Liver (tissue), 3 donors: ENCODE data around the gene USP35.
A peak's percentile ranks its signal among the peaks of the same experiment; 100 is the strongest.

Experiments
- CTCF ChIP-seq: fragments of 150-350 bp; IDR thresholded peaks from 2 replicates; pipeline ENCODE4 v1.5.1; 2017; ENCODE audit warnings: improper control_type of control experiment, low read depth, low read length; ENCODE audit not compliant: missing input control
- EGR1 ChIP-seq, 2 donors: IDR thresholded peaks; 2 replicates each; pipeline ENCODE4 v1.6.1; 2016 to 2018; ENCODE audit warnings: antibody characterized with exemption in 2 of 2, low read depth in 2 of 2
- FOXA1 ChIP-seq: IDR thresholded peaks from 2 replicates; pipeline ENCODE4 v1.6.1; 2016; ENCODE audit warnings: antibody characterized with exemption
- GABPA ChIP-seq, 2 donors: IDR thresholded peaks in 1 of 2; conservative IDR thresholded peaks in 1 of 2; 2 replicates each; pipeline ENCODE4 v1.6.1; 2016; ENCODE audit warnings: antibody characterized with exemption in 2 of 2, mild to moderate bottlenecking in 1 of 2, moderate library complexity in 1 of 2
- REST ChIP-seq: IDR thresholded peaks from 2 replicates; pipeline ENCODE4 v1.6.1; 2016; ENCODE audit warnings: antibody characterized with exemption, mild to moderate bottlenecking
- YY1 ChIP-seq: IDR thresholded peaks from 2 replicates; pipeline ENCODE4 v1.6.1; 2016; ENCODE audit warnings: antibody characterized with exemption, mild to moderate bottlenecking
- ZBTB33 ChIP-seq: IDR thresholded peaks from 2 replicates; pipeline ENCODE4 v1.6.1; 2016; ENCODE audit warnings: antibody characterized with exemption
- donor health status: healthy.
- donor health status: healthy.

- TF ChIP-seq CTCF (no peak), EGR1 (IDR thresholded peaks at IDR 0.05; ENCODE audit: low read depth in 2 of 2) (peak; percentile 81 to 98), REST (peak; percentile 88), YY1 (peak; percentile 93), FOXA1 (peak; percentile 100), ZBTB33 (peak; percentile 94), GABPA (IDR thresholded peaks at IDR 0.05 in 1 of 2, conservative IDR thresholded peaks at IDR 0.05 in 1 of 2) (peak in 1 of 2 donors; percentile 57)
Measured at GRCh38 chr11:78156127-78156844, 32.4 kb upstream of the USP35 start.
